MM.1S (cell line): ENCODE data around the gene HIPK3.

Experiments
- CTCF ChIP-seq: fragments of 300-600 bp; sonication (generic); IDR thresholded peaks from 2 replicates; pipeline ENCODE4 v1.5.1; 2016; ENCODE audit warnings: antibody characterized with exemption, low read length, mixed read lengths
- EZH2 ChIP-seq: fragments of 300-600 bp; sonication (generic); optimal IDR thresholded peaks from 2 replicates; pipeline ENCODE3; 2017; ENCODE audit warnings: low read depth, mild to moderate bottlenecking, antibody characterized with exemption, low read length, mixed read lengths
- EZH2phosphoT487 ChIP-seq: fragments of 300-600 bp; sonication (generic); IDR thresholded peaks from 2 replicates; pipeline ENCODE4 v1.6.1; 2018; ENCODE audit warnings: antibody characterized with exemption, low read length

DNA sequence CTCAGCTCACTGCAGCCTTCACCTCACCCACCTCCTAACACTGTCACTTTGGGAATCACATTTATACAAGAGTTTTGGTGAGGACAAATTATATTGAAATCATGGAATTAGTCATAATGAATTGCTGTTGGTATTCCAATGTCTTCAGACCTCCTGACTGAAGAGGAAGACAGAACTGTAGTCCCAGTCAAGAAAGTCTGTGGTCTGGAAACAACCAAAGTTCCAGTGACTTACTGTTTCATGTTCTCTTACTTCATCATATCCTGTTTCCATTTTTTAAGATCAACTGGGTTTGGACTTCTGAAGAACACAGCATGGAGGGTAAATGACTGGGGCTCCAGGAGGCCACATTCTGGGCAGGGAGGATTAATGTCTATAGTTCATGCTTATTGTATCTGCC, 43.0 kb upstream of the HIPK3 start:
- TF ChIP-seq CTCF (no peak), EZH2phosphoT487 (no peak), EZH2 (no peak)
